B cell (primary cell): ENCODE measurements around the gene EMP3. TPM values are rescaled to one million over a fixed set of nuclear protein-coding genes. Genes with fewer than 3 reads are reported as not detected.

ENCODE experiments used
- ATAC-seq: fragments of 200-7000 bp; cut with Tn5 transposase; one replicate; pipeline ENCODE4 v1.10.0; 2021; ENCODE audit warnings: low read depth, mild to moderate bottlenecking, moderate number of reproducible peaks, moderate library complexity
- CTCF ChIA-PET: fragments of 350-600 bp; sonication (Branson Sonifier 250); formaldehyde crosslinking; loops from one replicate; lab custom pipeline; 2021; ENCODE audit warnings: antibody characterized with exemption, inconsistent platforms; lab: Charles Lee
- POLR2A ChIA-PET: fragments of 350-600 bp; sonication (Branson Sonifier 250); formaldehyde crosslinking; loops from one replicate; lab custom pipeline; 2021; ENCODE audit warnings: antibody characterized with exemption; lab: Charles Lee
- DNase-seq: peaks from one replicate; pipeline ENCODE4 v3.0.0; 2013
- H2AFZ ChIP-seq: 2 replicates; pipeline ENCODE4 v1.6.1; 2012; ENCODE audit warnings: mild to moderate bottlenecking, low read depth, low read length; ENCODE audit not compliant: insufficient read depth, poor library complexity, severe bottlenecking
- H3K27ac ChIP-seq, 2 donors: 1 replicate in 1 of 2; 2 replicates in 1 of 2; pipeline ENCODE4 v1.5.1; 2012 to 2013; ENCODE audit warnings: low read length in 2 of 2, mild to moderate bottlenecking in 2 of 2, moderate library complexity in 1 of 2
- H3K27me3 ChIP-seq, 4 experiments: fragments of 200-600 bp in 1 of 4; sonication (generic) in 1 of 4; replicated peaks in 1 of 4; 1 replicate in 2 of 4; 2 replicates in 2 of 4; pipeline versions ENCODE4 v1.6.1 to v1.7.0; 2013 to 2016; ENCODE audit warnings: low read length in 3 of 4, mild to moderate bottlenecking in 2 of 4, mixed read lengths in 1 of 4, moderate library complexity in 1 of 4; ENCODE audit not compliant: insufficient read depth in 4 of 4, control insufficient read depth in 3 of 4; ENCODE audit errors: control extremely low read depth in 1 of 4
- H3K36me3 ChIP-seq, 2 experiments: replicated peaks in 1 of 2; 1 replicate in 1 of 2; 2 replicates in 1 of 2; pipeline versions ENCODE4 v1.6.1 to v1.7.1; 2013; ENCODE audit warnings: low read length in 1 of 2; ENCODE audit not compliant: insufficient read depth in 2 of 2, control insufficient read depth in 1 of 2; ENCODE audit errors: control extremely low read depth in 1 of 2, extremely low read depth in 1 of 2
- H3K4me1 ChIP-seq, 2 donors: fragments of 200-600 bp in 1 of 2; sonication (generic) in 1 of 2; 1 replicate in 1 of 2; 2 replicates in 1 of 2; pipeline versions ENCODE4 v1.5.1 to v1.6.1; 2013 to 2017; ENCODE audit warnings: low read length in 2 of 2; ENCODE audit not compliant: control insufficient read depth in 2 of 2, insufficient read depth in 2 of 2
- H3K4me2 ChIP-seq: replicated peaks from 2 replicates; pipeline ENCODE3; 2012; ENCODE audit warnings: mild to moderate bottlenecking, low read depth, low read length; ENCODE audit not compliant: poor library complexity, severe bottlenecking
- H3K4me3 ChIP-seq, 5 experiments: fragments of 200-600 bp in 1 of 5; sonication (generic) in 1 of 5; 1 replicate in 3 of 5; 2 replicates in 2 of 5; pipeline versions ENCODE4 v1.5.1 to v1.7.0; 2011 to 2016; ENCODE audit warnings: low read length in 4 of 5, mild to moderate bottlenecking in 4 of 5, low read depth in 2 of 5, control low read depth in 1 of 5, moderate library complexity in 1 of 5; ENCODE audit not compliant: insufficient read depth in 1 of 5; ENCODE audit errors: control extremely low read depth in 1 of 5, extremely low read depth in 1 of 5
- H3K79me2 ChIP-seq: fragments of 200-600 bp; sonication (generic); one replicate; pipeline ENCODE4 v1.6.0; 2016; ENCODE audit warnings: low read length; ENCODE audit not compliant: control insufficient read depth, insufficient read depth
- H3K9ac ChIP-seq: fragments of 200-600 bp; sonication (generic); 2 replicates; pipeline ENCODE4 v1.6.1; 2017; ENCODE audit warnings: mild to moderate bottlenecking, low read length, moderate library complexity
- H3K9me3 ChIP-seq, 3 donors: one replicate each; pipeline versions ENCODE4 v1.6.1 to v1.7.1; 2013; ENCODE audit warnings: low read length in 2 of 3; ENCODE audit not compliant: control insufficient read depth in 2 of 3, insufficient read depth in 1 of 3; ENCODE audit errors: control extremely low read depth in 1 of 3
- H4K20me1 ChIP-seq: 2 replicates; pipeline ENCODE4 v1.6.0; 2012; ENCODE audit warnings: mild to moderate bottlenecking, low read length; ENCODE audit not compliant: insufficient read depth, control insufficient read depth, poor library complexity, severe bottlenecking
- H3K27ac Mint-ChIP-seq: one replicate; pipeline ENCODE4 v1.8.0; 2021; ENCODE audit warnings: mixed read lengths
- H3K27me3 Mint-ChIP-seq: one replicate; pipeline ENCODE4 v1.8.0; 2021; ENCODE audit warnings: mixed read lengths
- H3K4me1 Mint-ChIP-seq: one replicate; pipeline ENCODE4 v1.8.0; 2021; ENCODE audit warnings: mixed read lengths
- H3K4me3 Mint-ChIP-seq: one replicate; pipeline ENCODE4 v1.8.0; 2021; ENCODE audit warnings: mixed read lengths
- H3K9me3 Mint-ChIP-seq: one replicate; pipeline ENCODE4 v1.8.0; 2022; ENCODE audit warnings: mixed read lengths; ENCODE audit not compliant: insufficient read depth
- EZH2 ChIP-seq: IDR thresholded peaks from 2 replicates; pipeline ENCODE4 v1.6.1; 2012; ENCODE audit warnings: borderline replicate concordance, low read depth, mild to moderate bottlenecking, moderate library complexity, low read length; ENCODE audit not compliant: insufficient read depth, poor library complexity, severe bottlenecking
- WGBS: methylation state at CpG from one replicate; pipeline ENCODE4 v1.1.5; 2013; ENCODE audit warnings: missing lambda C conversion rate; ENCODE audit not compliant: insufficient coverage; 5-methylcytosine and 5-hydroxymethylcytosine counted together
- intact Hi-C: fragments of 100-400 bp; cut with micrococcal nuclease; formaldehyde crosslinking; loops from one replicate; pipeline ENCODE4 v1.10.0; 2022
- polyA plus RNA-seq: library from polyadenylated mRNA; depleted of rRNA; stranded (reverse); fragments of >200 nt; gene quantifications from 2 replicates; pipeline ENCODE4 v1.2.3, GENCODE V29; 2012
- total RNA-seq, 2 donors: library from RNA; stranded (reverse); fragments of 120-200 nt in 1 of 2; gene quantifications; 1 replicate in 1 of 2; 2 replicates in 1 of 2; pipeline versions ENCODE4 v1.2.3 to v1.2.4, GENCODE V29; 2013 to 2022
- TF ChIP-seq, protein P1 (sequence below): fragments of 200-600 bp; IDR thresholded peaks from one replicate; pipeline ENCODE4 v1.8.0; 2022; ENCODE audit warnings: antibody characterized with exemption, mild to moderate bottlenecking

EMP3 gene
- total and polyA plus RNA-seq, 2 donors (not counting 1 experiment from before 2014, with no cell fraction given): 326 to 595 TPM

DNA sequence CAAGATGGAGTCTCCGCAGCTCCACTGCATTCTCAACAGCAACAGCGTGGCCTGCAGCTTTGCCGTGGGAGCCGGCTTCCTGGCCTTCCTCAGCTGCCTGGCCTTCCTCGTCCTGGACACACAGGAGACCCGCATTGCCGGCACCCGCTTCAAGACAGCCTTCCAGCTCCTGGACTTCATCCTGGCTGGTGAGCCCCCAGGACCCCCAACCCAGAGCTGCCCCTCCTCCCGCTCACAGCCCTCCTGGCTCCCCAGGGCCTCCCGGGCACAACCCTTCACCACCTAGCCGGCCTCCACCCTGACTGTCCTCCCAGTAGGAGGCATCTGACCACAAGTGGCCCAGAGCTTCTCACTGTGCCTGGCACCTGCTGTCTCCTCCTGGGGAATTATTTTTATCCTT, 48.2 kb downstream of the EMP3 start:
- POLR2A ChIA-PET: interaction anchor here (0.7 kb wide), 2 partner anchors 22 to 28 kb away, joined by 4 to 6 read pairs; no protein-coding TSS in a partner anchor
- no peak for ATAC-seq

GRCh38 chr19:48378194-48378570, 52.8 kb downstream of the EMP3 start:
- ChIA-PET POLR2A (interaction anchor here (0.7 kb wide), 1 partner anchor 216 kb away, joined by 6 read pairs; no protein-coding TSS in a partner anchor), CTCF (no interaction called here)
- Mint-ChIP-seq H3K4me1 (no peaks in the 10 kb centered on the region), H3K27ac (no peak overlapping the region), H3K27me3 (peaks cover 3% of the 10 kb centered on the region), H3K4me3 (no peak overlapping the region), H3K9me3 (no peaks in the 10 kb centered on the region)
- TF ChIP-seq, protein P1, sequence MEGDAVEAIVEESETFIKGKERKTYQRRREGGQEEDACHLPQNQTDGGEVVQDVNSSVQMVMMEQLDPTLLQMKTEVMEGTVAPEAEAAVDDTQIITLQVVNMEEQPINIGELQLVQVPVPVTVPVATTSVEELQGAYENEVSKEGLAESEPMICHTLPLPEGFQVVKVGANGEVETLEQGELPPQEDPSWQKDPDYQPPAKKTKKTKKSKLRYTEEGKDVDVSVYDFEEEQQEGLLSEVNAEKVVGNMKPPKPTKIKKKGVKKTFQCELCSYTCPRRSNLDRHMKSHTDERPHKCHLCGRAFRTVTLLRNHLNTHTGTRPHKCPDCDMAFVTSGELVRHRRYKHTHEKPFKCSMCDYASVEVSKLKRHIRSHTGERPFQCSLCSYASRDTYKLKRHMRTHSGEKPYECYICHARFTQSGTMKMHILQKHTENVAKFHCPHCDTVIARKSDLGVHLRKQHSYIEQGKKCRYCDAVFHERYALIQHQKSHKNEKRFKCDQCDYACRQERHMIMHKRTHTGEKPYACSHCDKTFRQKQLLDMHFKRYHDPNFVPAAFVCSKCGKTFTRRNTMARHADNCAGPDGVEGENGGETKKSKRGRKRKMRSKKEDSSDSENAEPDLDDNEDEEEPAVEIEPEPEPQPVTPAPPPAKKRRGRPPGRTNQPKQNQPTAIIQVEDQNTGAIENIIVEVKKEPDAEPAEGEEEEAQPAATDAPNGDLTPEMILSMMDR: no peak
- TF ChIP-seq EZH2: no peak
- WGBS: 92% methylated on average over 9 of the region's 10 CpGs
- H3K4me1 ChIP-seq: no peaks in the 10 kb centered on the region
- H3K4me3 ChIP-seq: no peak overlapping the region
- H3K27ac ChIP-seq: no peak overlapping the region
- no peak overlapping the region for H2AFZ ChIP-seq
- H3K4me2 ChIP-seq: no peak overlapping the region
- H4K20me1 ChIP-seq: no peaks in the 10 kb centered on the region
- H3K9me3 ChIP-seq: no peaks in the 10 kb centered on the region
- intact Hi-C loops: no loop called here
- no peak overlapping the region for H3K9ac ChIP-seq
- no peaks in the 10 kb centered on the region for H3K79me2 ChIP-seq
- H3K27me3 ChIP-seq: no peaks in the 10 kb centered on the region
- DNase-seq: no peak
- ATAC-seq: no peak
- H3K36me3 ChIP-seq: peaks cover 0 to 4% of the 10 kb centered on the region in 2 experiments

More for the DNA sequence above, 48.2 kb downstream of the EMP3 start:
- CTCF ChIA-PET: no interaction called here
- H3K4me3 Mint-ChIP-seq: no peak overlapping the region
- Histone ChIP-seq H3K4me3 (no peak overlapping the region), H3K9me3 (no peaks in the 10 kb centered on the region), H3K36me3 (no peaks in the 10 kb centered on the region), H3K27me3 (no peaks in the 10 kb centered on the region), H4K20me1 (no peaks in the 10 kb centered on the region), H3K4me2 (no peak overlapping the region), H3K27ac (no peak overlapping the region), H3K79me2 (no peaks in the 10 kb centered on the region), H3K4me1 (no peaks in the 10 kb centered on the region), H3K9ac (no peak overlapping the region), H2AFZ (no peak overlapping the region)
- H3K27ac Mint-ChIP-seq: no peak overlapping the region
- DNase-seq: no peak
- intact Hi-C loops: no loop called here
- WGBS: 98% methylated on average over 11 of the region's 11 CpGs
- peaks cover 4% of the 10 kb centered on the region for H3K27me3 Mint-ChIP-seq
- H3K4me1 Mint-ChIP-seq: no peaks in the 10 kb centered on the region
- no peak for TF ChIP-seq EZH2
- no peaks in the 10 kb centered on the region for H3K9me3 Mint-ChIP-seq
